Measurements from ENCODE around the gene DENND6B. TPM values are rescaled to one million over a fixed set of nuclear protein-coding genes. Genes with fewer than 3 reads are reported as not detected.

The DENND6B gene
- total RNA-seq, 2 donors from 2014 or later: 0.85 to 1.0 TPM

DNA sequence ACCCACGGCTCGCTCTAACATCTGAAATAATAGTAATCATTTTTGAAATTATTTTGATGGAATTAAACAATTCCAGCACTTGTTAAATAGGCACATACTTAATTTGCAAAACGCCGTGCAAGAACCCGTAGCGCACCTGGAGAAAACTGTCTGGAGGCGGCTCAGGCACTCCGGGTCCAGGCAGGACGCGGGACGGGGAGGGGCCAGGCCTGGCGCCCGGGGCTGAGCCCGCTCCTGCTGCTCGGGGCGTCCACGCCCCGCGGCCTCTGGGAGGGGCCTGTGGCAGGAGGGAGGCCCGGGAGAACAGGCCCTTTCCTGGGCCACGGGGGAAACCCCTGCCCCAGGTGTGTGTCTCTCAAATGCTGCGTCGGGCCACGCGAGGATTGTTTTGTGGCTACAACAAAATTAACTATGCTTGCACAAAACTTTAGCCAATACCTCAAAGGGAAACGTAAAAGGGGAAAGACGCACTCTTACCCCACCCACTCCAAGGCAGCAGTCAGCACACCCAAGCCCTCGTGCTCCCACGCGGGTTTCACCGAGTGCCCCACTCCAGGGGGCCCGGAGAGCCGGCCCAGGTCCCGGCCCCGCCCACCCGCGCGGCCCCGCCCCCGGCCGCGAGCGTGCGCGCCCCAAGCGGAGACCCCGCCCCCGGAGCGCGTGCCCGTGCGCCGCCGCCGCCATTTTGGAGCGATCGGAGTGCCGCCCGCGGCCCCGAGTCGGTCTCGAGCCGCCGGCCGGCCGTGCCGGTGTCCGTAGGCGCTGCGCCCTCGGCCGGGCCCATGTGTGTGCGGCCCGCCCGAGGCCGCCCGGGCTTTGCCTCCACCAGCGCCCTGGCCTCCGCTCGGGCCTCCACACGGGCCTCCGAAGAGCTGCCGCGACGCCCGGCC is 16.1 kb upstream of the DENND6B start, which contains the start of gene PPP6R2:
TSS of gene PPP6R2 (plus strand) at position 677 of the 890 bp plus-strand sequence. CDS start 50,582 bp downstream, outside the sequence.
- TF ChIP-seq, protein P1, sequence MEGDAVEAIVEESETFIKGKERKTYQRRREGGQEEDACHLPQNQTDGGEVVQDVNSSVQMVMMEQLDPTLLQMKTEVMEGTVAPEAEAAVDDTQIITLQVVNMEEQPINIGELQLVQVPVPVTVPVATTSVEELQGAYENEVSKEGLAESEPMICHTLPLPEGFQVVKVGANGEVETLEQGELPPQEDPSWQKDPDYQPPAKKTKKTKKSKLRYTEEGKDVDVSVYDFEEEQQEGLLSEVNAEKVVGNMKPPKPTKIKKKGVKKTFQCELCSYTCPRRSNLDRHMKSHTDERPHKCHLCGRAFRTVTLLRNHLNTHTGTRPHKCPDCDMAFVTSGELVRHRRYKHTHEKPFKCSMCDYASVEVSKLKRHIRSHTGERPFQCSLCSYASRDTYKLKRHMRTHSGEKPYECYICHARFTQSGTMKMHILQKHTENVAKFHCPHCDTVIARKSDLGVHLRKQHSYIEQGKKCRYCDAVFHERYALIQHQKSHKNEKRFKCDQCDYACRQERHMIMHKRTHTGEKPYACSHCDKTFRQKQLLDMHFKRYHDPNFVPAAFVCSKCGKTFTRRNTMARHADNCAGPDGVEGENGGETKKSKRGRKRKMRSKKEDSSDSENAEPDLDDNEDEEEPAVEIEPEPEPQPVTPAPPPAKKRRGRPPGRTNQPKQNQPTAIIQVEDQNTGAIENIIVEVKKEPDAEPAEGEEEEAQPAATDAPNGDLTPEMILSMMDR (IDR thresholded peaks at IDR 0.05): peak in 1 of 2 donors; percentile 48
- peaks cover 0 to 28% of the 10 kb centered on the region in 2 donors for H3K4me1 ChIP-seq
- peak within 1 kb of the TSS; percentile 94 to 95 for H3K4me3 ChIP-seq
- H3K36me3 ChIP-seq: no peaks in the 10 kb centered on the region
- H3K27me3 ChIP-seq: no peaks in the 10 kb centered on the region
- H3K9me3 ChIP-seq: no peaks in the 10 kb centered on the region
- DNase-seq (ENCODE audit: low spot score): no peak
- H3K27ac ChIP-seq: peak within 1 kb of the TSS; percentile 78 to 84

DNA sequence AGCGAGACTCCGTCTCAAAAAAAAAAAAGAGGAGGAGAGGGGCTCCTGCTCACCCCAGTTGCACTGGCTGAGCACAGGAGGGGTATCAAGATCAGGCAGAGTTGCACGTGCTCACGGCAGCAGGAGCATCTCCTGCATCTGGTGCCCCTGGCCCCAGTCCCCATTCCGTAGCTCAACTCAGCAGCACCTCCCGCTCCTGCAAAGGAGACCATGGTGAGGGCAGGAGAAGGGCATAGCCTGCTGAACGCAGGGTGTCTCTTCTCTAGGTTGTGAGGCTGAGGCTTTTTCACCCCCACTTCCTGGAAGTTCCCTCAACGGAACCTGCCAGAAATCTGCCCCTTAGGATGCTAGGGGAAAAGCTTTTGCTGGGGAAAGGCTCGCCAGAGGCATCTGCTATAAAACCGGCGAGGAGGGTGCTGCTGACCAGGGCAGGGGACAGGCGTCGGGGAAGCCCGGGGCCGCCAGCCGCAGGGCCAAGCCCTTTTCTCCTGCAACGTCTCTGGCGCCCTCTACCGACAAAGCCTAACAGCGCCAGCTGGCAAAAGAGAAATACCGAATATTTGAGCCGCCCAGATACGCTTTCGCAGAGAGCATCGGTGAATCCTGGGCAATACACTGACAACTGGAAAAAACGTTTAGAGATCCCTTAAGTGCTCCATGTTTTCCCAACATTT is 15.3 kb upstream of the DENND6B start:
- Histone ChIP-seq H3K27ac (peak overlapping the region; percentile 78 to 84), H3K9me3 (no peaks in the 10 kb centered on the region), H3K4me1 (peaks cover 0 to 22% of the 10 kb centered on the region in 2 donors), H3K4me3 (peak overlapping the region; percentile 94 to 95), H3K27me3 (no peaks in the 10 kb centered on the region), H3K36me3 (no peaks in the 10 kb centered on the region)
- TF ChIP-seq, protein P1 (IDR thresholded peaks at IDR 0.05): peak; percentile 88 to 97
- DNase-seq (ENCODE audit: low spot score): peak; percentile 88

DNA sequence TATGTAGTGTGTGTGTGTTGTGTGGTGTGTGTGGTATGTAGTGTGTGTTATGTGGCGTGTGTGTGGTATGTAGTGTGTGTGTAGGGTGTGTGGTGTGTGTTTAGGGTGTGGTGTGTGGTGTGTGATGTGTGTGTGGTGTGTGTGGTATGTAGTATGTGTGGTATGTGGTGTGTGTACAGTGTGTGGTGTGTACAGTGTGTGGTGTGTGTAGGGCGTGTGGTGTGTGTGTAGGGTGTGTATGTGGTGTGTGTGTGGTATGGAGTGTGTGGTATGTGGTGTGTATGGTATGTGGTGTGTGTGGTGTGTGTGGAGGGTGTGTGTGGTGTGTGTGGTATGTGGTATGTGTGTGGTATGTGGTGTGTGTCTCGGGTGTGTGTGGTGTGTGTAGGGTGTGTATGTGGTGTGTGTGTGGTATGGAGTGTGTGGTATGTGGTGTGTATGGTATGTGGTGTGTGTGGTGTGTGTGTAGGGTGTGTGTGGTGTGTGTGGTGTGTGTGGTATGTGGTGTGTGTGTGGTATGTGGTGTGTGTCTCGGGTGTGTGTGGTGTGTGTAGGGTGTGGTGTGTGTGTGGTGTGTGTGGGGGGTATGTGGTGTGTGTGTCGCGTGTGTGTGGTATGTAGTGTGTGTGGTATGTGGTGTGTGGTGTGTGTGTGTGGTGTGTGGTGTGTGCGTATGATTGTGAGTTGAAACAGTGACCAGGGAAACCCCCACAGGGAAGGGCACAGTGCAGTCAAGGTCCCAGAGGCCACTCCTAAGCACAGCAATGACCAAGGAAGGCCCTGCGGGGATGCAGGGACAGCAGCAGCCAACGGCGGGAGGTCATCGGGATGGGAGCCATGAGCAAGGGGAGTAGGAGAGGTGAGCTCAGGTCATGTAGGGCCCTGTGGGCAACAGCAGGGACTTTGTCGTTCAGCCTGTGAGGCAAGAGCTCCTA is 13.4 kb upstream of the DENND6B start:
- peaks cover 0 to 12% of the 10 kb centered on the region in 2 donors for H3K4me1 ChIP-seq
- H3K36me3 ChIP-seq: no peaks in the 10 kb centered on the region
- no peaks in the 10 kb centered on the region for H3K27me3 ChIP-seq
- DNase-seq (ENCODE audit: low spot score): no peak
- H3K9me3 ChIP-seq: no peaks in the 10 kb centered on the region
- no peak overlapping the region for H3K27ac ChIP-seq
- no peak overlapping the region for H3K4me3 ChIP-seq
- TF ChIP-seq, protein P1 (IDR thresholded peaks at IDR 0.05): no peak

DNA sequence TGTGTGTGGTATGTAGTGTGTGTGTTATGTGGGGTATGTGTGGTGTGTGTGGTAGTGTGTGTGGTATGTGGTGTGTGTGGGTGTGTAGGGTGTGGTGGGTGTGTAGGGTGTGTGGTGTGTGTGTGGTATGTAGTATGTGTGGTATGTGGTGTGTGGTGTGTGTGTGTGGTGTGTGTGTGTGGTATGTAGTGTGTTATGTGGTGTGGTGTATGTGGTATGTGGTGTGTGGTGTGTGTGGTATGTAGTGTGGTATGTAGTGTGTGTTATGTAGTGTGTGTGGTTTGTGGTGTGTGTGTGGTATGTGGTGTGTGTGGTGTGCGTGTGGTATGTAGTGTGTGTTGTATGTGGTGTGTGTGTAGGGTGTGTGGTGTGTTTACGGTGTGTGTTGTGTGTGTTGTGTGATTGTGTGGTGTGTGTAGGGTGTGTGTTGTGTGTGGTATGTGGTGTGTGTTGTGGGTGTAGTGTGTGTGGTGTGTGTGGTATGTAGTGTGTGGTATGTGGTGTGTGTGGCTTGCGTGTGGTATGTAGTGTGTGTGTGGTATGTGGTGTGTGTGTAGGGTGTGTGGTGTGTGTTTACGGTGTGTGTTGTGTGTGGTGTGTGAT is 12.1 kb upstream of the DENND6B start:
- Histone ChIP-seq H3K27ac (no peak overlapping the region), H3K9me3 (no peaks in the 10 kb centered on the region), H3K4me1 (peaks cover 0 to 12% of the 10 kb centered on the region in 2 donors), H3K4me3 (no peak overlapping the region), H3K27me3 (no peaks in the 10 kb centered on the region), H3K36me3 (no peaks in the 10 kb centered on the region)
- TF ChIP-seq, protein P1 (IDR thresholded peaks at IDR 0.05): no peak
- no peak for DNase-seq (ENCODE audit: low spot score)

DNA sequence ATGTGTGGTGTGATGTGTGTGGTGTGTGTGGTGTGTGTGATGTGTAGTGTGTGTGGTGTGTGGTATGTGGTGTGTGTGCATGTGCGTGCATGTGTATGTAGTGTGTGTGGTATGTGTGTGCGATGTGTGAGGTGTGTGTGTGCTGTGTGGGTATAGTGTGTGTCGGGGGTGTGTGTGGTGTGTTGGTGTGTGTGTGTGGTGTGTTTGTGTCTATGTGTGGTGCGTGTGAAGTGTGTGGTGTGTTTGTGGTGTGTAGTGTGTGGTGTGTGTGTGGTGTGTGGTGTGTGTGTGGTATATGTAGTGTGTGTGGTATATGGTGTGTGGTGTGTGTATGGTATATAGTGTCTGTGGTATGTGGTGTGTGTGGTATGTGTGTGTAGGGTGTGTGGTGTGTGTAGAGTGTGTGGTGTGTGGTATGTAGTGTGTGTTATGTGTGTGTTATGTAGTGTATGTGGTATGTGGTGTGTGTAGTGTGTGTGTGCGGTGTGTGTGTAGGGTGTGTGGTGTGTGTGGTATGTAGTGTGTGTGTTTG is 11.3 kb upstream of the DENND6B start:
- H3K9me3 ChIP-seq: no peaks in the 10 kb centered on the region

More for the DNA sequence above, 11.3 kb upstream of the DENND6B start:
- Histone ChIP-seq H3K4me3 (no peak overlapping the region), H3K4me1 (peaks cover 0 to 12% of the 10 kb centered on the region in 2 donors), H3K27ac (no peak overlapping the region), H3K27me3 (no peaks in the 10 kb centered on the region), H3K36me3 (no peaks in the 10 kb centered on the region)
- no peak for DNase-seq (ENCODE audit: low spot score)
- TF ChIP-seq, protein P1 (IDR thresholded peaks at IDR 0.05): no peak

Measured in right atrium auricular region (tissue), 2 donors.